KMS-11 (cell line): ENCODE results near the gene FHIT.

Source experiments
- H2AFZ ChIP-seq: fragments of 200-600 bp; sonication (generic); 2 replicates; pipeline ENCODE4 v1.6.1; 2016; ENCODE audit warnings: antibody characterized with exemption, mixed run types, low read depth
- H3K27ac ChIP-seq: fragments of 200-600 bp; sonication (generic); 2 replicates; pipeline ENCODE4 v1.6.1; 2016; ENCODE audit warnings: mild to moderate bottlenecking, mixed run types
- H3K27me3 ChIP-seq: fragments of 200-600 bp; sonication (generic); 2 replicates; pipeline ENCODE4 v1.6.1; 2017; ENCODE audit warnings: mild to moderate bottlenecking, low read depth, mixed run types, moderate library complexity; ENCODE audit not compliant: insufficient read depth
- H3K36me3 ChIP-seq: fragments of 200-600 bp; sonication (generic); 2 replicates; pipeline ENCODE4 v1.6.1; 2017; ENCODE audit warnings: mild to moderate bottlenecking, mixed run types; ENCODE audit not compliant: insufficient read depth
- H3K4me1 ChIP-seq: fragments of 200-600 bp; sonication (generic); 2 replicates; pipeline ENCODE4 v1.6.1; 2016; ENCODE audit warnings: mild to moderate bottlenecking, low read depth, mixed run types; ENCODE audit not compliant: poor library complexity, severe bottlenecking
- H3K4me2 ChIP-seq: fragments of 200-600 bp; sonication (generic); 2 replicates; pipeline ENCODE4 v1.7.0; 2016; ENCODE audit warnings: mild to moderate bottlenecking, mixed run types
- H3K4me3 ChIP-seq: fragments of 200-600 bp; sonication (generic); IDR thresholded peaks from 2 replicates; pipeline ENCODE4 v1.6.1; 2017; ENCODE audit warnings: low read depth, low read length, mixed read lengths; ENCODE audit not compliant: insufficient read depth
- H3K79me2 ChIP-seq: fragments of 200-600 bp; sonication (generic); 2 replicates; pipeline ENCODE4 v1.6.1; 2016; ENCODE audit warnings: low read depth, mixed run types; ENCODE audit not compliant: insufficient read depth
- H3K9ac ChIP-seq: fragments of 200-600 bp; sonication (generic); 2 replicates; pipeline ENCODE4 v1.6.1; 2016; ENCODE audit warnings: mild to moderate bottlenecking, mixed run types
- H4K20me1 ChIP-seq: fragments of 200-600 bp; sonication (generic); 2 replicates; pipeline ENCODE4 v1.6.1; 2016; ENCODE audit warnings: mild to moderate bottlenecking, mixed run types; ENCODE audit not compliant: insufficient read depth
- TF ChIP-seq, protein P1 (sequence below): fragments of 200-600 bp; sonication (generic); conservative IDR thresholded peaks from 2 replicates; pipeline ENCODE4 v1.6.1; 2017; ENCODE audit warnings: low read depth, mild to moderate bottlenecking, antibody characterized with exemption, low read length, moderate library complexity, mixed read lengths

The FHIT gene

DNA sequence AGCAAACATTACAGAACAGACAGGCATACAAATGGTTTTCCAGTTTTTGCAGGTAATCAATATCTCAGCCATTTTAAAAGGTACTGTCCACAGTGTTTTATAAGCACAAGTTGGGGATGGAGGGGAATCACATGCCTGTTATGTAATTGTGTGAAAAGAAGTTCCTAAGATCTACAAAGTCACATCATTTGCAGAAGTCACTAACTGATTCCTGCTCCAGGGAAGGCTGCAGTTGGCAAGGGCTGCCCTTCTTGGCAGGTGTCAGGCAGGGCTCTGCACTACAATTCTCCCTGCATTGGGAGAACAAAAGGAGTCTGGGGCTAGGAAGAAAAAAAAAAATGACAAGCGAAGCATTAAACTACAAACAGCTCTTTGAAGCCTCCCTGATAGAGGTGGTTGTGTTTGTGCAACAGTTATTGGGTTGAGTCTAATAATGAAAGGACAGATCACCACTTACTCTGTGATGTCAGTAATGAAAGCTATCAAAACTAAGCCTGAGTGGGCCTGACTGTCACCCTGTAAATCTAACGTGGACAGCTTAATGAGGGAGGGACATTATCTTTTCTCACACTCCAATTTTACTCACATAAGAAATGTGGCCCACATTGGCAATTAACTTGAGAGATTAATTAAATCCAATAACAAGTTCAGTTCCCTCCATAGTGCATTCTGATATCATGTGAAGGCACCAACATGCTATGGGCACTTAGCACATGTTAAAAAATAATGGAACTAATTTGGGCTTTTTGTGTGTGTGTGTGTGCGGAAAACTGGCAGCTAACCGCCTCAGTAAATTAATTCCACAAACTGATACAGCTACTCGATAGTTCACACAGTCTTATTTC lies 242.9 kb downstream of the FHIT start:
- Histone ChIP-seq H3K4me1 (no peaks in the 10 kb centered on the region), H3K36me3 (no peaks in the 10 kb centered on the region), H3K27me3 (no peaks in the 10 kb centered on the region), H4K20me1 (no peaks in the 10 kb centered on the region), H2AFZ (no peak overlapping the region), H3K79me2 (no peaks in the 10 kb centered on the region), H3K9ac (no peak overlapping the region), H3K4me2 (no peak overlapping the region), H3K4me3 (no peak overlapping the region), H3K27ac (no peak overlapping the region)
- TF ChIP-seq, protein P1, sequence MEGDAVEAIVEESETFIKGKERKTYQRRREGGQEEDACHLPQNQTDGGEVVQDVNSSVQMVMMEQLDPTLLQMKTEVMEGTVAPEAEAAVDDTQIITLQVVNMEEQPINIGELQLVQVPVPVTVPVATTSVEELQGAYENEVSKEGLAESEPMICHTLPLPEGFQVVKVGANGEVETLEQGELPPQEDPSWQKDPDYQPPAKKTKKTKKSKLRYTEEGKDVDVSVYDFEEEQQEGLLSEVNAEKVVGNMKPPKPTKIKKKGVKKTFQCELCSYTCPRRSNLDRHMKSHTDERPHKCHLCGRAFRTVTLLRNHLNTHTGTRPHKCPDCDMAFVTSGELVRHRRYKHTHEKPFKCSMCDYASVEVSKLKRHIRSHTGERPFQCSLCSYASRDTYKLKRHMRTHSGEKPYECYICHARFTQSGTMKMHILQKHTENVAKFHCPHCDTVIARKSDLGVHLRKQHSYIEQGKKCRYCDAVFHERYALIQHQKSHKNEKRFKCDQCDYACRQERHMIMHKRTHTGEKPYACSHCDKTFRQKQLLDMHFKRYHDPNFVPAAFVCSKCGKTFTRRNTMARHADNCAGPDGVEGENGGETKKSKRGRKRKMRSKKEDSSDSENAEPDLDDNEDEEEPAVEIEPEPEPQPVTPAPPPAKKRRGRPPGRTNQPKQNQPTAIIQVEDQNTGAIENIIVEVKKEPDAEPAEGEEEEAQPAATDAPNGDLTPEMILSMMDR = no peak

DNA sequence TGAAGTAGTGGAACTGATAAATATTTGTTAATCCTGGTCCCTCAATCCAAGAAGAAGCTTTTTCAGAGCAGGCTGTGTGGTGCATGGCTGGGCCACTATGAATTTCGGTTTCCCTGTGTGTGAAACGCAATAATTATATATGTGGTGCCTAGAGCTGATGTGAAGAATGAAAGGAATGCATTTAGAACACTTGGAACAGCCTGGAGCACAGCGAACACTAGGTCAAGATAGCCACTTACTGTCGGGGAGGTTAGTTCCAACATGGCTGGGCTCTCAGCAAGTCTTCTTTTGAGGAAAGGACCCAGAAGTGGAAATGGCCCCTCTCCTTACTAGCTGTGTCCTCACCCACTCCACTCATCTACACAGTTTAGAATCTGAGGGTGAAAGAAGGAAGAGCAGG lies 245.7 kb downstream of the FHIT start:
- H4K20me1 ChIP-seq = no peaks in the 10 kb centered on the region
- no peak overlapping the region for H3K27ac ChIP-seq
- no peak overlapping the region for H2AFZ ChIP-seq
- no peaks in the 10 kb centered on the region for H3K36me3 ChIP-seq
- H3K79me2 ChIP-seq = no peaks in the 10 kb centered on the region
- TF ChIP-seq, protein P1 = no peak
- no peak overlapping the region for H3K4me2 ChIP-seq
- no peaks in the 10 kb centered on the region for H3K4me1 ChIP-seq
- H3K27me3 ChIP-seq = no peaks in the 10 kb centered on the region
- no peak overlapping the region for H3K9ac ChIP-seq
- no peak overlapping the region for H3K4me3 ChIP-seq

DNA sequence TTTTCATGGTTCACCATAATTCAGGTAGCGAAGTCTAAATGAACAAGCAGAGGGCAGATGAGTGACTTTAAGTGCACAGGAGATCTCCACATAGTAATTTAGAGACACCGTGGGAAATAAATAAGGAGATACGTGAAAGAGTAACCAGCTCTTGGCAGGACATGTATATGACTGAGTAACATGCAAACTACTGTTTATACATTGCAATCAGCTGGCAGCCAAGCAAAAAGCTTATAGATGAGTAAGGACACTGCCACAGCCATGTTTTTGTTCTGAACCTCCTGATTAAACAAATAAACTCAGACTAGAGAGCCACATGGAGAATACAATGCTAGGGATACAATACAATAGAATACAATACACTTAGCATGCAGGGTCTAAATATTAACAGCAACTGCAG lies 252.4 kb downstream of the FHIT start:
- Histone ChIP-seq H3K79me2 (no peaks in the 10 kb centered on the region), H3K27me3 (no peaks in the 10 kb centered on the region)

DNA sequence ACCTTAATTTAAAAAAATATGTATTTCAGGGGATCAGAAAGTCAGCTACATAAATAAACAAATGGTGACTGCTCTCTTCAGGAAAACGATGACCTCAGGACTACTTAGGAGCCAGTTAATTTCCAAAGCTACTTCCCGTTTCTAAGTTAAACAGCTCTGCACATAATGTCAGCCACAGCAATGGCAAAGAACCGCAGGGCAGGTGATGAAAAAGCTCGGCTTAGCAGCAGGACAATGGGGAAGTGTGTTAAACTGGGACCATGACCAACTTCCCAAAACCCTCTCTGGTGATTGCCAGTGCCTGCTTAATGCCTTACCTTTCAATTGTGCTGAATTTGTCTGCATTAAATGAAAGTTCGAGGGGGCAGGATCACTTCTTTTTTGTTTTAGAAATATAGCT lies 258.9 kb downstream of the FHIT start:
- no peaks in the 10 kb centered on the region for H3K4me1 ChIP-seq
- H3K79me2 ChIP-seq = no peaks in the 10 kb centered on the region
- H3K4me2 ChIP-seq = no peak overlapping the region
- no peaks in the 10 kb centered on the region for H4K20me1 ChIP-seq
- H3K9ac ChIP-seq = no peak overlapping the region
- no peaks in the 10 kb centered on the region for H3K36me3 ChIP-seq
- H3K27ac ChIP-seq = no peak overlapping the region
- no peak overlapping the region for H3K4me3 ChIP-seq
- TF ChIP-seq, protein P1 = no peak
- H3K27me3 ChIP-seq = no peaks in the 10 kb centered on the region
- no peak overlapping the region for H2AFZ ChIP-seq

More for the DNA sequence above, 252.4 kb downstream of the FHIT start:
- Histone ChIP-seq H3K9ac (no peak overlapping the region), H3K27ac (no peak overlapping the region), H3K4me2 (no peak overlapping the region), H3K4me1 (no peaks in the 10 kb centered on the region), H4K20me1 (no peaks in the 10 kb centered on the region), H2AFZ (no peak overlapping the region), H3K4me3 (no peak overlapping the region), H3K36me3 (no peaks in the 10 kb centered on the region)
- TF ChIP-seq, protein P1 = no peak
